ENCODE measurements around the gene IRAK1BP1. TPM values are rescaled to one million over a fixed set of nuclear protein-coding genes. Genes with fewer than 3 reads are reported as not detected.
A peak's percentile ranks its signal among the peaks of the same experiment; 100 is the strongest.

The IRAK1BP1 gene
- total and polyA plus RNA-seq, 10 of the 15 experiments (the other 5 are each of a cell fraction or from before 2014, with no cell fraction given) = 2.3 to 6.7 (median 3.9) TPM

DNA sequence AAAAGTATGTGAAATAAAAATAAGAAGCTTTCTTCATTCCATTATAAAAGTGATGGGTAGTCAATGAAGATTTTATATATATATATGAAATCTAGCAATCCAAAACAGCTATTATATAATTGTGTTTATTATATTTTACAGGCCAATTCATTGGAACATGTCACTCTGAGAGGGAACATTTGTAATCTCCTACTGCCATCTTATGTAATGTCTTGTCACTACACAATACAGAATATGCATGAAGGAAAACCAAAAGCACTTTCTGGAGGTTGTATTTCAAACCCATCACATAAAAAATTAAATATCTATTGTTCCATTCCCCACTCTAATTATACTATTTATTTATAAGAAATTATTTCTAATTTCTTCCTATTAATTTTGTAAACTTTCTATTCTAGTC is 31.5 kb upstream of the IRAK1BP1 start:
- in situ Hi-C loops (cut with MboI) = no loop called here

DNA sequence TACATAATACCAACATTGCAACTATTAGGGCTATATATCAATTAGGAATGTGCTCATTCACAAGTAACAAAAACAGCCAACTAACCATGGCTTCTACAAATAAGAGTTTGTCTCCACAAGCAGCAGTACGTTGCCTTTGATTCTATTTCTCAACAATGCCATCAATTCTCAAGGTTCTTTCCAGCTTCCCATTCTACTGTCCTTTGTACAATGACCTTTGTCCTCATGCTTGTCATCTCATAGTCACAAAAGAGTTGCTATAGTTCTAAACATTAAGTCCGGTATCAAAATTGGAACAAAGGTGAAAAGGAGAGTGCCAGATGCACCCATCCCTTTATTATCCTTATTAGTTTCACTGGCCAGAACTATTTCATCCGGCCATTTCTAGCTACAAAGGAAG is 30.8 kb upstream of the IRAK1BP1 start:
- H3K27ac ChIP-seq (ENCODE audit: control insufficient read depth, insufficient read depth) = no peak overlapping the region
- FAIRE-seq = no peak
- BruUV-seq (replicated peaks) = no TSS peak
- DNase-seq (ENCODE audit: low read depth, low spot score) = no peak
- no peaks in the 10 kb centered on the region for H4K20me1 ChIP-seq (ENCODE audit: control insufficient read depth, insufficient read depth)
- in situ Hi-C loops (cut with MboI) = no loop called here
- H2AFZ ChIP-seq (ENCODE audit: control insufficient read depth, low read depth, low read length) = no peak overlapping the region
- H3K9ac ChIP-seq (ENCODE audit: control insufficient read depth, insufficient read depth, low read length) = no peak overlapping the region
- SMC1A ChIA-PET (ENCODE audit: uncharacterized antibody, unreplicated experiment) = interaction anchor here (0.5 kb wide), 1 partner anchor 788 kb away, joined by 5 read pairs; no protein-coding TSS in a partner anchor
- H3K36me3 ChIP-seq (ENCODE audit: control insufficient read depth in 2 of 2, insufficient read depth in 2 of 2, low read length in 1 of 2) = no peaks in the 10 kb centered on the region
- no peak overlapping the region for H3K4me2 ChIP-seq (ENCODE audit: control insufficient read depth, insufficient read depth)
- H3K27me3 ChIP-seq (replicated peaks in 1 of 2; ENCODE audit: control insufficient read depth in 2 of 2, insufficient read depth in 2 of 2, low read length in 1 of 2) = no peaks in the 10 kb centered on the region
- POLR2A ChIA-PET = no interaction called here
- intact Hi-C loops (cut with micrococcal nuclease; ENCODE audit: unreplicated experiment) = no loop called here
- WGBS (ENCODE audit: insufficient coverage, insufficient replicate concordance, low lambda C conversion rate, missing lambda C conversion rate) = 41% methylated on average over 3 of the region's 3 CpGs
- H3K4me1 ChIP-seq (ENCODE audit: control insufficient read depth, insufficient read depth, low read length) = no peaks in the 10 kb centered on the region
- H3K9me3 ChIP-seq (replicated peaks; ENCODE audit: control insufficient read depth, insufficient read depth, low read length) = no peaks in the 10 kb centered on the region
- CTCF ChIA-PET = no interaction called here
- RAD21 ChIA-PET (ENCODE audit: unreplicated experiment) = no interaction called here
- ATAC-seq = no peak
- no peak overlapping the region for H3K4me3 ChIP-seq
- H3K79me2 ChIP-seq (ENCODE audit: control insufficient read depth, insufficient read depth, low read length) = no peaks in the 10 kb centered on the region
- TF ChIP-seq CEBPB (IDR thresholded peaks at IDR 0.05; ENCODE audit: borderline replicate concordance in 1 of 2, low read depth in 2 of 2, low read length in 2 of 2) (no peak), HDGF (IDR thresholded peaks at IDR 0.05) (no peak), MYC (IDR thresholded peaks at IDR 0.05; ENCODE audit: insufficient read depth, insufficient read length, insufficient replicate concordance, low read length, severe bottlenecking) (no peak), YY1 (IDR thresholded peaks at IDR 0.05; ENCODE audit: low read depth, low read length) (no peak), ZBED1 (IDR thresholded peaks at IDR 0.05; ENCODE audit: borderline replicate concordance) (no peak)
- TF ChIP-seq, protein P1, sequence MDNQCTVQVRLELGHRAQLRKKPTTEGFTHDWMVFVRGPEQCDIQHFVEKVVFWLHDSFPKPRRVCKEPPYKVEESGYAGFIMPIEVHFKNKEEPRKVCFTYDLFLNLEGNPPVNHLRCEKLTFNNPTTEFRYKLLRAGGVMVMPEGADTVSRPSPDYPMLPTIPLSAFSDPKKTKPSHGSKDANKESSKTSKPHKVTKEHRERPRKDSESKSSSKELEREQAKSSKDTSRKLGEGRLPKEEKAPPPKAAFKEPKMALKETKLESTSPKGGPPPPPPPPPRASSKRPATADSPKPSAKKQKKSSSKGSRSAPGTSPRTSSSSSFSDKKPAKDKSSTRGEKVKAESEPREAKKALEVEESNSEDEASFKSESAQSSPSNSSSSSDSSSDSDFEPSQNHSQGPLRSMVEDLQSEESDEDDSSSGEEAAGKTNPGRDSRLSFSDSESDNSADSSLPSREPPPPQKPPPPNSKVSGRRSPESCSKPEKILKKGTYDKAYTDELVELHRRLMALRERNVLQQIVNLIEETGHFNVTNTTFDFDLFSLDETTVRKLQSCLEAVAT (IDR thresholded peaks at IDR 0.05) = no peak

More for the DNA sequence above, 31.5 kb upstream of the IRAK1BP1 start:
- BruUV-seq (replicated peaks) = no TSS peak
- FAIRE-seq (no peak), ATAC-seq (no peak), DNase-seq (ENCODE audit: low read depth, low spot score) (no peak)
- no peak overlapping the region for H3K9ac ChIP-seq (ENCODE audit: control insufficient read depth, insufficient read depth, low read length)
- no peak overlapping the region for H2AFZ ChIP-seq (ENCODE audit: control insufficient read depth, low read depth, low read length)
- H3K79me2 ChIP-seq (ENCODE audit: control insufficient read depth, insufficient read depth, low read length) = no peaks in the 10 kb centered on the region
- ChIA-PET RAD21 (ENCODE audit: unreplicated experiment) (no interaction called here), CTCF (interaction anchor here (0.6 to 1.1 kb wide), 2 partner anchors 595 to 1369 kb away, joined by 3 to 4 read pairs; no protein-coding TSS in a partner anchor), POLR2A (no interaction called here), SMC1A (ENCODE audit: uncharacterized antibody, unreplicated experiment) (no interaction called here)
- H3K4me3 ChIP-seq = no peak overlapping the region
- no peaks in the 10 kb centered on the region for H3K4me1 ChIP-seq (ENCODE audit: control insufficient read depth, insufficient read depth, low read length)
- H4K20me1 ChIP-seq (ENCODE audit: control insufficient read depth, insufficient read depth) = no peaks in the 10 kb centered on the region
- H3K4me2 ChIP-seq (ENCODE audit: control insufficient read depth, insufficient read depth) = no peak overlapping the region
- H3K27me3 ChIP-seq (replicated peaks in 1 of 2; ENCODE audit: control insufficient read depth in 2 of 2, insufficient read depth in 2 of 2, low read length in 1 of 2) = no peaks in the 10 kb centered on the region
- H3K9me3 ChIP-seq (replicated peaks; ENCODE audit: control insufficient read depth, insufficient read depth, low read length) = no peaks in the 10 kb centered on the region
- no peak for TF ChIP-seq NFYB (IDR thresholded peaks at IDR 0.05; ENCODE audit: insufficient read depth, low read depth, low read length)
- peak; percentile 42 for TF ChIP-seq RAD21 (IDR thresholded peaks at IDR 0.05; ENCODE audit: insufficient read depth, low read depth, low read length)
- TF ChIP-seq, protein P2, sequence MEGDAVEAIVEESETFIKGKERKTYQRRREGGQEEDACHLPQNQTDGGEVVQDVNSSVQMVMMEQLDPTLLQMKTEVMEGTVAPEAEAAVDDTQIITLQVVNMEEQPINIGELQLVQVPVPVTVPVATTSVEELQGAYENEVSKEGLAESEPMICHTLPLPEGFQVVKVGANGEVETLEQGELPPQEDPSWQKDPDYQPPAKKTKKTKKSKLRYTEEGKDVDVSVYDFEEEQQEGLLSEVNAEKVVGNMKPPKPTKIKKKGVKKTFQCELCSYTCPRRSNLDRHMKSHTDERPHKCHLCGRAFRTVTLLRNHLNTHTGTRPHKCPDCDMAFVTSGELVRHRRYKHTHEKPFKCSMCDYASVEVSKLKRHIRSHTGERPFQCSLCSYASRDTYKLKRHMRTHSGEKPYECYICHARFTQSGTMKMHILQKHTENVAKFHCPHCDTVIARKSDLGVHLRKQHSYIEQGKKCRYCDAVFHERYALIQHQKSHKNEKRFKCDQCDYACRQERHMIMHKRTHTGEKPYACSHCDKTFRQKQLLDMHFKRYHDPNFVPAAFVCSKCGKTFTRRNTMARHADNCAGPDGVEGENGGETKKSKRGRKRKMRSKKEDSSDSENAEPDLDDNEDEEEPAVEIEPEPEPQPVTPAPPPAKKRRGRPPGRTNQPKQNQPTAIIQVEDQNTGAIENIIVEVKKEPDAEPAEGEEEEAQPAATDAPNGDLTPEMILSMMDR (IDR thresholded peaks at IDR 0.05 in 2 of 3, conservative IDR thresholded peaks at IDR 0.05 in 1 of 3; ENCODE audit: control insufficient read depth in 2 of 3, extremely low read depth in 1 of 3, insufficient read depth in 1 of 3, low read depth in 3 of 3, low read length in 3 of 3) = peak in 1 of 3 experiments; percentile 18; a peak in 1 of 6 replicates
- H3K27ac ChIP-seq (ENCODE audit: control insufficient read depth, insufficient read depth) = no peak overlapping the region
- no peaks in the 10 kb centered on the region for H3K36me3 ChIP-seq (ENCODE audit: control insufficient read depth in 2 of 2, insufficient read depth in 2 of 2, low read length in 1 of 2)
- intact Hi-C loops (cut with micrococcal nuclease; ENCODE audit: unreplicated experiment) = no loop called here
